ENCODE data around the gene C2orf42. TPM values are rescaled to one million over a fixed set of nuclear protein-coding genes. Genes with fewer than 3 reads are reported as not detected.

Gene C2orf42
- total RNA-seq, 2 donors from 2014 or later: 12.3 to 16.5 TPM

DNA sequence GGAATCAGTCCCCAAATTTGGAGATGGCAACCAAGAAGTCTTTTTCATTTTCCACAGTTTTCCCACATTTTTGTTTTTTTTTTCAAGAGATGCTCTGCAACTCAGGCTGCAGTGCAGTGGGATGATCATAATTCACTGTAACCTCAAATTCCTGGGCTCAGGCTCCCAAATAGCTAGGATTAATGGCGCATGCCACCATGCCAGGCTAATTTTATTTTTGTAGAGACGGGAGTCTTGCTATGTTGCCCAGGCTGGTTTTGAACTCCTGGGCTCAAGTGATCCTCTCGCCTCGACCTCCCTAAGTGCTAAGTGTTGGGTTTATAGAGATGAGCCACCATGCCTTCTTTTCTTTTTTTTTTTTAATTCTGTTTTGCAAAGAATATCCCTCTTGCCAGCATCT lies 68.3 kb downstream of the C2orf42 start:
- no peak overlapping the region for H3K4me3 ChIP-seq (ENCODE audit: low read length)
- no peak for DNase-seq
- Mint-ChIP-seq H3K36me3 (ENCODE audit: low read depth) (no peaks in the 10 kb centered on the region), H3K4me3 (no peak overlapping the region), H3K9me3 (no peaks in the 10 kb centered on the region), H3K27me3 (ENCODE audit: insufficient read depth) (no peaks in the 10 kb centered on the region), H3K27ac (no peak overlapping the region), H3K4me1 (peaks cover 35% of the 10 kb centered on the region)
- no peak overlapping the region for H3K27ac ChIP-seq (ENCODE audit: low read depth, low read length)
- TF ChIP-seq, protein P1, sequence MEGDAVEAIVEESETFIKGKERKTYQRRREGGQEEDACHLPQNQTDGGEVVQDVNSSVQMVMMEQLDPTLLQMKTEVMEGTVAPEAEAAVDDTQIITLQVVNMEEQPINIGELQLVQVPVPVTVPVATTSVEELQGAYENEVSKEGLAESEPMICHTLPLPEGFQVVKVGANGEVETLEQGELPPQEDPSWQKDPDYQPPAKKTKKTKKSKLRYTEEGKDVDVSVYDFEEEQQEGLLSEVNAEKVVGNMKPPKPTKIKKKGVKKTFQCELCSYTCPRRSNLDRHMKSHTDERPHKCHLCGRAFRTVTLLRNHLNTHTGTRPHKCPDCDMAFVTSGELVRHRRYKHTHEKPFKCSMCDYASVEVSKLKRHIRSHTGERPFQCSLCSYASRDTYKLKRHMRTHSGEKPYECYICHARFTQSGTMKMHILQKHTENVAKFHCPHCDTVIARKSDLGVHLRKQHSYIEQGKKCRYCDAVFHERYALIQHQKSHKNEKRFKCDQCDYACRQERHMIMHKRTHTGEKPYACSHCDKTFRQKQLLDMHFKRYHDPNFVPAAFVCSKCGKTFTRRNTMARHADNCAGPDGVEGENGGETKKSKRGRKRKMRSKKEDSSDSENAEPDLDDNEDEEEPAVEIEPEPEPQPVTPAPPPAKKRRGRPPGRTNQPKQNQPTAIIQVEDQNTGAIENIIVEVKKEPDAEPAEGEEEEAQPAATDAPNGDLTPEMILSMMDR (conservative IDR thresholded peaks at IDR 0.05): no peak
- no peaks in the 10 kb centered on the region for H3K27me3 ChIP-seq (ENCODE audit: control insufficient read depth, insufficient read depth, low read length, poor library complexity, severe bottlenecking)
- WGBS, 2 experiments (ENCODE audit: insufficient coverage in 1 of 2, insufficient read length in 1 of 2): 93 to 100% methylated on average over 2 to 4 of the region's 4 CpGs
- H3K4me1 ChIP-seq (ENCODE audit: control insufficient read depth, insufficient read depth, low read length): peaks cover 10% of the 10 kb centered on the region
- H3K9me3 ChIP-seq (ENCODE audit: control insufficient read depth, low read length): no peaks in the 10 kb centered on the region
- H3K36me3 ChIP-seq (ENCODE audit: control insufficient read depth, insufficient read depth, low read length): no peaks in the 10 kb centered on the region
- H3K9ac ChIP-seq (ENCODE audit: extremely low read depth, low read length, poor library complexity, severe bottlenecking): no peak overlapping the region

DNA sequence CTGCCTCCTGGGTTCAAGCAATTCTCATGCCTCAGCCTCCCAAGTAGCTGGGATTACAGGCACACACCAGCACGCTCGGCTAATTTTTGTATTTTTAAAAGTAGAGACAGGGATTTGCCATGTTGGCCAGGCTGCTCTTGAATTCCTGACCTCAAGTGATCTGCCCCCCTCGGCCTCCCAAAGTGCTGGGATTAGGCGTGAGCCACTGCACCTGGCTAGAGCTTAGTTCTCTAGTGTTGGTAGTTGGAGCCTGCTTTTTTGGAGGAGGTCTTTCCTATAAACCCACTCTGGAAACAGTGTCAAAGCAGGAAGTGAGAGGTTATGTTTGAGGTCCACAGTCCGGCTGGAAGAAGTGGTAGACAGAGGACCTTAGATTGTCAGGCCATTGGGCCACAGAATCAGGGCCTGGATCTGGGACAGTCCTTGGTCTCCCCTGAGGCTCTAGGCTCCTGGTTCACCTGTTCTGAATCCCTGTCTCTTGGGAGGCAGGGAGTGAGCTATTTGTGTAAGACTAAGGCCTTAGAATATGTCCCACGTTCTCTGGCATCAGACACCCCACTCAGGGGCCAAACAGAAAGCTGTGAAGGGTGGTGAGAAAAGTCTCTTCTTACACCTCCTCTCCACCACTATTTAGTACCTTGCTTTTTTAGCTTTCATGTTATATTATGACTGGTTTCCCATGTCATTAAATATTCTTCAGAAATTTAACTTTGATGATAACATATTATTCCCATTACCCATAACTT lies 69.0 kb downstream of the C2orf42 start:
- no peaks in the 10 kb centered on the region for H3K27me3 Mint-ChIP-seq (ENCODE audit: insufficient read depth)
- H3K4me3 Mint-ChIP-seq: no peak overlapping the region
- 73 to 83% methylated on average over 1 to 6 of the region's 6 CpGs for WGBS, 2 experiments (ENCODE audit: insufficient coverage in 1 of 2, insufficient read length in 1 of 2)
- H3K36me3 Mint-ChIP-seq (ENCODE audit: low read depth): no peaks in the 10 kb centered on the region
- H3K9me3 Mint-ChIP-seq: no peaks in the 10 kb centered on the region
- Histone ChIP-seq H3K4me1 (ENCODE audit: control insufficient read depth, insufficient read depth, low read length) (peaks cover 10% of the 10 kb centered on the region), H3K4me3 (ENCODE audit: low read length) (no peak overlapping the region), H3K27ac (ENCODE audit: low read depth, low read length) (peak overlapping the region; percentile 40), H3K36me3 (ENCODE audit: control insufficient read depth, insufficient read depth, low read length) (no peaks in the 10 kb centered on the region), H3K9me3 (ENCODE audit: control insufficient read depth, low read length) (no peaks in the 10 kb centered on the region), H3K27me3 (ENCODE audit: control insufficient read depth, insufficient read depth, low read length, poor library complexity, severe bottlenecking) (no peaks in the 10 kb centered on the region), H3K9ac (ENCODE audit: extremely low read depth, low read length, poor library complexity, severe bottlenecking) (no peak overlapping the region)
- DNase-seq: peak; percentile 71
- no peak overlapping the region for H3K27ac Mint-ChIP-seq
- peaks cover 36% of the 10 kb centered on the region for H3K4me1 Mint-ChIP-seq
- TF ChIP-seq, protein P1 (conservative IDR thresholded peaks at IDR 0.05): no peak

DNA sequence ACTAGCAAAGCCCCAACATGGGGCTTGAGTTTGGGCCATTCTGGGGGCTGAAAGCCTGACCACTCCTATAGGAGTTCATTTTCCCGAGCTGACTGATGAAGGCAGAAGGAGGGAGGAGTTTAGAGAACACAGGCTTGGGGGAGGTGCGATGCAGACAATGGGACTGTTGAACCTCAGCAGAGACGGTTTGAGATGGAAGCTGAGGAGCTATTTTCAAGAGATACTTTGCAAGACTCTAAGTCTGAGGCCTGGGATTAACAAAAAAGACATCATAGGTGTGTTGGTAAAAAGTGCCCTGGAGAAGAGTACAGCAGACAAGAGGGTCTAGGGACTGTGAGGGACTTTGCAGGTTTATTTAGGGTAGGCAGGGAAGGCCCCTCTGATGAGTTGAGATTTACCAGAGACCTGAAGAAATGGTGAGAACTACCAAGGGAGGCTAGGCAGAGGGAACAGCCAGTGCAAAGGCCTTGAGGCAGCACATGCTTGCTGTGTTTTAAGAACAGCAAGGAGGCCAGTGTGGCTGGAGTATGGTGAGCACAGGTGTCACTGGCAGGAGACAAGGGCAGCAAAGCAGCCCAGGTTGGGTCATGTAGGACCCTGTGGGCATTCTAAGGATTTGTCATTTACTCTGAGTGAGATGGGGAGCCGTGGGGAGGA lies 71.9 kb downstream of the C2orf42 start:
- TF ChIP-seq, protein P1 (conservative IDR thresholded peaks at IDR 0.05): no peak
- peaks cover 24% of the 10 kb centered on the region for H3K4me1 ChIP-seq (ENCODE audit: control insufficient read depth, insufficient read depth, low read length)
- no peaks in the 10 kb centered on the region for H3K9me3 Mint-ChIP-seq
- H3K4me3 Mint-ChIP-seq: peak overlapping the region; percentile 23
- peak; percentile 82 for DNase-seq
- peaks cover 46% of the 10 kb centered on the region for H3K4me1 Mint-ChIP-seq
- H3K36me3 Mint-ChIP-seq (ENCODE audit: low read depth): no peaks in the 10 kb centered on the region
- peak overlapping the region; percentile 96 for H3K27ac Mint-ChIP-seq
- H3K9me3 ChIP-seq (ENCODE audit: control insufficient read depth, low read length): no peaks in the 10 kb centered on the region
- H3K27me3 ChIP-seq (ENCODE audit: control insufficient read depth, insufficient read depth, low read length, poor library complexity, severe bottlenecking): no peaks in the 10 kb centered on the region
- no peak overlapping the region for H3K4me3 ChIP-seq (ENCODE audit: low read length)
- H3K27me3 Mint-ChIP-seq (ENCODE audit: insufficient read depth): no peaks in the 10 kb centered on the region
- 23 to 27% methylated on average over 4 of the region's 4 CpGs for WGBS, 2 experiments (ENCODE audit: insufficient coverage in 1 of 2, insufficient read length in 1 of 2)
- H3K36me3 ChIP-seq (ENCODE audit: control insufficient read depth, insufficient read depth, low read length): no peaks in the 10 kb centered on the region
- no peak overlapping the region for H3K9ac ChIP-seq (ENCODE audit: extremely low read depth, low read length, poor library complexity, severe bottlenecking)
- H3K27ac ChIP-seq (ENCODE audit: low read depth, low read length): peak overlapping the region; percentile 74
